ENCODE measurements around the gene ERP29.

DNA sequence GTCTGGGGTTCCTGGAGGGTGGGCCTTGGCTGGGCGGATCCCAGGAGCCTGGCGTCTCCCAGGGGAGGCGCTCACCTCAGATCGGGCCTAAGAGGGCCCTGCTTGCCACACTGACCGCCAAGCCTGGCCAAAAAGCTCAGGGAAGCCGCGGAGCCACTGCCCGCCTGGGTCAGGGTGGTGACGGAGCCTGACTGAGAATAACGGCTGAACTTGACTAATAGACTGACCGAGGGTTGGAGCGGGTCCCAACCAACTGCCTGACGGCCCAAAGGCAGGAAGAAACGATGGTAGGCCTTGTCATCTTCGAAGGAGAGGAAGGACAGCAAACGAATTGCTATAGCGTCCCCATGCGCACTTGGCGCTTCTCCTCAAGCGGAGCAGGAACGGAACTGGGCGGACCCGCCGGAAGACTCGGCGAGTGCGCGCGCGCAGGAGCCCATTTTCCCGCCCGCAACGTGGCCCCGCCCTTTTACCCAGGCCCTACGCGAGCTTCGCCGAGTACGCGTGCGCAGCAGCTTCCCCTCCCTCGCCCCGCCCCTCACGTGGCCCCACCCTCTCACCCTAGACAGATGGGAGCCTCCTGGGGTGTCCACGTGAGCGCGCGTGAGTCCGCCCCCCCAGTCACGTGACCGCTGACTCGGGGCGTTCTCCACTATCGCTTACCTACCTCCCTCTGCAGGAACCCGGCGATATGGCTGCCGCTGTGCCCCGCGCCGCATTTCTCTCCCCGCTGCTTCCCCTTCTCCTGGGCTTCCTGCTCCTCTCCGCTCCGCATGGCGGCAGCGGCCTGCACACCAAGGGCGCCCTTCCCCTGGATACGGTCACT is at the start of gene ERP29, which contains the start of gene TMEM116:
- TF ChIP-seq, protein P1, sequence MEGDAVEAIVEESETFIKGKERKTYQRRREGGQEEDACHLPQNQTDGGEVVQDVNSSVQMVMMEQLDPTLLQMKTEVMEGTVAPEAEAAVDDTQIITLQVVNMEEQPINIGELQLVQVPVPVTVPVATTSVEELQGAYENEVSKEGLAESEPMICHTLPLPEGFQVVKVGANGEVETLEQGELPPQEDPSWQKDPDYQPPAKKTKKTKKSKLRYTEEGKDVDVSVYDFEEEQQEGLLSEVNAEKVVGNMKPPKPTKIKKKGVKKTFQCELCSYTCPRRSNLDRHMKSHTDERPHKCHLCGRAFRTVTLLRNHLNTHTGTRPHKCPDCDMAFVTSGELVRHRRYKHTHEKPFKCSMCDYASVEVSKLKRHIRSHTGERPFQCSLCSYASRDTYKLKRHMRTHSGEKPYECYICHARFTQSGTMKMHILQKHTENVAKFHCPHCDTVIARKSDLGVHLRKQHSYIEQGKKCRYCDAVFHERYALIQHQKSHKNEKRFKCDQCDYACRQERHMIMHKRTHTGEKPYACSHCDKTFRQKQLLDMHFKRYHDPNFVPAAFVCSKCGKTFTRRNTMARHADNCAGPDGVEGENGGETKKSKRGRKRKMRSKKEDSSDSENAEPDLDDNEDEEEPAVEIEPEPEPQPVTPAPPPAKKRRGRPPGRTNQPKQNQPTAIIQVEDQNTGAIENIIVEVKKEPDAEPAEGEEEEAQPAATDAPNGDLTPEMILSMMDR (IDR thresholded peaks at IDR 0.05): peak; percentile 52 to 85 (median 70)
- TF ChIP-seq EP300 (IDR thresholded peaks at IDR 0.05) (peak in 2 of 4 donors; percentile 8 to 91), POLR2A (IDR thresholded peaks at IDR 0.05) (peak; percentile 96 to 97), POLR2AphosphoS5 (IDR thresholded peaks at IDR 0.05) (peak; percentile 99 to 100 (median 100))
